C4-2B (cell line): ENCODE measurements around the gene NCOA1.

Experiments used
- ZFX ChIP-seq: fragments of 450-650 bp; IDR thresholded peaks from 2 replicates; pipeline ENCODE4 v1.6.1; 2017
- TF ChIP-seq, protein P1 (sequence below): fragments of 450-650 bp; conservative IDR thresholded peaks from 2 replicates; pipeline ENCODE4 v1.5.1; 2017; ENCODE audit warnings: mild to moderate bottlenecking

DNA sequence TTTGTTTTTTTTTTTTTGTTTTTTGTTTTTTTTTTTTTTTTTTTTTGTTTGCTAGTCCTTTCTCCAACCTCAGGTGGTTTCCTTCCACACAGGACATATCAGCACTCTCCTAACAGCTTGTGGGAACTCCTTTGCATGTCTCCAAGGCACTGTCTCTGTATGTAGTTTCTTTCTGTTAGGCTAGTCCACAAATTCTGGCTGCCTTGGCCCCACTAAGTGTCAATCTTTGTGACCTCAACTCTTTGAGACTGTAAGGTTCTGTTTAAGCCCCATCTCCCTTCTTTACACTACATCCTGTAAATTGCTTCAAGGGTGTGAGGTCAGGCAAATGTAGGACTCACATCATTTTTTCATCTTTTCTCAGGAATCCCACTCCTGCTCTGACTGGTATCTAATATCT is 85.1 kb downstream of the NCOA1 start:
- TF ChIP-seq, protein P1, sequence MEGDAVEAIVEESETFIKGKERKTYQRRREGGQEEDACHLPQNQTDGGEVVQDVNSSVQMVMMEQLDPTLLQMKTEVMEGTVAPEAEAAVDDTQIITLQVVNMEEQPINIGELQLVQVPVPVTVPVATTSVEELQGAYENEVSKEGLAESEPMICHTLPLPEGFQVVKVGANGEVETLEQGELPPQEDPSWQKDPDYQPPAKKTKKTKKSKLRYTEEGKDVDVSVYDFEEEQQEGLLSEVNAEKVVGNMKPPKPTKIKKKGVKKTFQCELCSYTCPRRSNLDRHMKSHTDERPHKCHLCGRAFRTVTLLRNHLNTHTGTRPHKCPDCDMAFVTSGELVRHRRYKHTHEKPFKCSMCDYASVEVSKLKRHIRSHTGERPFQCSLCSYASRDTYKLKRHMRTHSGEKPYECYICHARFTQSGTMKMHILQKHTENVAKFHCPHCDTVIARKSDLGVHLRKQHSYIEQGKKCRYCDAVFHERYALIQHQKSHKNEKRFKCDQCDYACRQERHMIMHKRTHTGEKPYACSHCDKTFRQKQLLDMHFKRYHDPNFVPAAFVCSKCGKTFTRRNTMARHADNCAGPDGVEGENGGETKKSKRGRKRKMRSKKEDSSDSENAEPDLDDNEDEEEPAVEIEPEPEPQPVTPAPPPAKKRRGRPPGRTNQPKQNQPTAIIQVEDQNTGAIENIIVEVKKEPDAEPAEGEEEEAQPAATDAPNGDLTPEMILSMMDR = no peak
- TF ChIP-seq ZFX = no peak
